GM12892 (cell line): Measurements from ENCODE around the gene CTSS.

Experiments used
- POLR2A ChIP-seq: IDR thresholded peaks from 2 replicates; pipeline ENCODE4 v1.6.1; 2011; ENCODE audit warnings: low read depth, low read length, control low read depth
- TAF1 ChIP-seq: IDR thresholded peaks from 2 replicates; pipeline ENCODE4 v1.6.1; 2011; ENCODE audit warnings: low read depth, mild to moderate bottlenecking, control low read depth, low read length, borderline replicate concordance

- TF ChIP-seq POLR2A (no peak), TAF1 (no peak)
These were observed 42.5 kb upstream of the CTSS start, which contains the start of gene CTSK for GRCh38 chr1:150808121-150808520.
